GM21360 (cell line): ENCODE measurements around the gene TOM1L2.
"Not testable (repeated sequence)": the region's sequence is repeated elsewhere in the genome, so short reads cannot be mapped to it uniquely, and the experiment has no call there.

Experiments used
- ATAC-seq: cut with Tn5 transposase; IDR thresholded peaks from one replicate; pipeline ENCODE4 v1.9.1; 2021; ENCODE audit warnings: mild to moderate bottlenecking, moderate library complexity; ENCODE audit not compliant: unreplicated experiment

TOM1L2 gene

DNA sequence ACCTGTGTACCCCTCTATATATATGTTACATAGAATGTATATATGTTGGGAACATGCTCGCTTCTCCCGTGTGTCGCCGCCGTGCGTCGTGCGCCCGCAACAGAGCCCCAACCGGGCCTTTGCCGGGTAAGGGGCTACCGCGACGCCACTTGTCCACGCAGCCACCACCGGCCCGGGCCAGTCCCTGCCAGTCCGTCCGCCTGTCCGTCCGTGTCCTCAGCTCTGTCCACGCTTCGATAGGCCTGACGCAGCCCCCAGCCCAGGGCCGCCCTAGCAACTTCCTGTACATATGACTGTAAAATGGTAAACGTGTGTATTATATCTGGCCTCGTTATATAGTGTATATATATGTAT lies 161.3 kb downstream of the TOM1L2 start:
- no peak for ATAC-seq

DNA sequence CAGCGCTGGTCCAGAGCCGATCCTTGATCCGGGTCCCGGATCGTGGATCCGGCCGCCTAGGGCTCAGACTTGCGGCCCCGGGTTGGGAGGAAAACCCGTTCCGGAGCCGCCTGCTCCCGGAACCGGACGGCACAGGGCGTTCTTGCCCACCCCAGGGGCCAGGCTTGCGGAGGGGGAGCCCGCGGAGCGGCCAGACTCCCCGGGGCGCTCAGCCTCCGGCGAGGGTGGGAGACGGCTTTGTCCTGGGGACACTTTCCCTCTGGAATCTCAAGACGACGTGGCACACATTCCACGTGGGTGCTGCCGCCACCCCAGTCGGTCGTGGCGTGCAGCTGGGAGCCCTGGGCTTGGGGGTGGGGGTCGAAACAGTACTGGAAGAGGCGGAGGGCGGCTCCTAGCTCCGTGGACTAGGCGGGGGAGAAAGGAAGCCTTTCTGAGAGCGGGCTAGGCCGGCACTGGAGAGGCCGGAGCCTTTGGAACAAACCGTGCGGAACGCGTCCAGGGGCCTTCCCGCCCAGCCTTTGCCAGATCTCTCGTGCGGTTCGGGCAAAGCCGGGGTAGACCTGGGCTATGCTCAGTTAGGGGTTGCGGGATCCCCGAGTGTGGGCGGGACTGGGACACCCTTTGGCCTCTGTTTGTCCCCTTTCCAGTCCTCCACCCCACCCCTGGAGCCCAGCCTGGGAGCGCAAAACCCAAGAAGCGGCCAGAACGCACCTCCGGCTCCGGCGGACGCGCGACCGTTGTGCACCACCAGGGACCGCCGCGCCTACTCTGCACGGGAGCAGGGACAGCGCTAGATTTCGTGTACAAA lies 161.9 kb downstream of the TOM1L2 start:
- no peak for ATAC-seq

DNA sequence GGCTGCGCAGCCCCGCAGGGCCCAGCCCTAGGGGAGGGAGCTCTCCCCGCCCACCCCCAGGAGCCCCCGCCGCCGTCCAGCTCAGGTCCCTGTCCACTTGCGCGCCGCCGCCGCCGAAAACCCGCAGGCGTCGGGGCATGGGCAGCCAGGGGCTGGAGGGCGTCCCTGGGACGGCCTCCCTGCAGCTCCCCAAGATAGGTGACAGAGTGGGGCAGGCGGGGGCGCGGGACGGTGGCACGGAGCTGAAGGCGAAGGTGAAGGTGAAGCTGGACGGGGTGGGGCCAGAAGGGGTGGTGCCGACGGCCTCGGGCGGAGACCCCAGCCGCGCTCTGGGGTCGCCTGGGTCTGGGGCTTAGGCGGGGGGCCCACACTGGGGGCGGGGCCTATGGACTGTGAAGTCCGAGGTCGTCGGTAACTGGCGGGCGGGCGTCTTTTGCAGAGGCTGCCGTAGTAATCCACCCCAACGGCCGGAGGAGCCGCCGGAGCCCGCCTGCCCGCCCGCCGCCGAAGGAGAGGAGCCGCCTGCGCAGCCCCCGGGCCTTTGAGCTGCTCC lies 162.6 kb downstream of the TOM1L2 start:
- no peak for ATAC-seq

DNA sequence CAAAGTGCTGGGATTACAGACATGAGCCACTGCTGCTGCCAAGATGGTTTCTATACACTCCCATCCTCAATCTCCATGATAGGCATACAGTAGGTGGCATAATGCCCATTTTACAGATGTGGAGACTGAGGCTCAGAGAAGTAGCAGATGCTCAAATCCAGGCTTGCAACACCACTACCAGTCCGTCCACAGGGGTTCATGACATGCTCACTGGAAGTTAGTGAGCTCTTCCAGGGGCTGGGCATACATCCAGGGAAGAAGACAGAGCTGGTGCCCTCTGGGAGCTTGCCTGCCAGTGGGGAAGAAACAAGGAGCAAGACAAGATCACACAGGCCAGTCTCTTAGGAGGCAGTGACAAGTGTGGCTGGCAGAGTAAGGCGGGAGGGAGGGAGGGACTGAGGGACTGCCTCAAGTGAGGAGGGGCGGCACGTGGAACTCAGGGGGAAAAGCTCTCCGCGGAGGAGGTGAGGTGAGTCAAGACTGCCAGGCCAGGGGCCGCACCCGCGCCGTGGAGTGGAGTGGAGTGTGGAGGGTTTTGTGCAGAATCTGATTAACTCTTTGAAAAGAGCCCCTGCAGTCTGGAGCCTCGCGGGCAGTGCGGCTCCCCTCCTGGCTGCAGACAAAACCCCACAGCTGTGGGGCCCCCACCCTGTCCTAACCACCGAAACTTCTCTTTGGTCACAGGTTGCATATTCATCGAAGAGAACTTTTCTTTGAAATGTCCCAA lies 163.3 kb downstream of the TOM1L2 start:
- ATAC-seq, result no peak

DNA sequence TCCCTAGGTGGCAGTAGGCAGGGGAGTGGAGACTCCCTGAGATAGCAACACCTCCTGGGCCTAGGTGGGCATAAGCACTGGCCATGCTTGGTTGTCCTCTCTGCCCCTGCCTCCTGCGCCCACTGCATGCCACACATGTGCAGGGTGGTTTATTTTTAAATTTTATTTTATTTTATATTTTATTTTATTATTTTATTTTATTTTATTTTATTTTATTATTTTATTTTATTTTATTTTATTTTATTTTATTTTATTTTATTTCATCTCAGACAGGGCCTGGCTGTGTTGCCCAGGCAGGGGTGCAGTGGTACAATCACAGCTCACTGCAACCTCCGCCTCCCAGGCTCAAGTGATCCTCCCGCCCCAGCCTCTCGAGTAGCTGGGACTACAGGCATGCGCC lies 164.0 kb downstream of the TOM1L2 start:
- not testable (repeated sequence) for ATAC-seq

DNA sequence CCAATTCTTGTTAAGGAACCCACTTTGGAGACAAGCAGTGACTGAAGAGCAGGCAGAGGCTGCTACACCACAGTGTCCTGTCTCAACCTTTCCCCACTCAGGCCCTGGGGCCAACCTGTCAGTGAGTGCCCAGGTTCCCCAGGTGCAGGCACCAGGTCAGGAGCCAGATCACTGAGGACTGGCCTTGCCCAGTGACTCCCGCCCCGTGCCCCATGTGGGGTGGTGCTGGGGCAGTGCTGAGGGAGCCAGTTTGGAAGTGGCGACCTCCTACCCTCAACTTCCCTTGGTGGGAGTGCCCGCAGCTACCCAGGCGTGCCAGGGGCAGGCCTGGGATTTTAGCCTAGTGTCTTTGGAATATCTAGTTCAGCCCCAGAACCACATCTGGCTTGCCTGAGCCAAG lies 164.8 kb downstream of the TOM1L2 start:
- ATAC-seq, result no peak

DNA sequence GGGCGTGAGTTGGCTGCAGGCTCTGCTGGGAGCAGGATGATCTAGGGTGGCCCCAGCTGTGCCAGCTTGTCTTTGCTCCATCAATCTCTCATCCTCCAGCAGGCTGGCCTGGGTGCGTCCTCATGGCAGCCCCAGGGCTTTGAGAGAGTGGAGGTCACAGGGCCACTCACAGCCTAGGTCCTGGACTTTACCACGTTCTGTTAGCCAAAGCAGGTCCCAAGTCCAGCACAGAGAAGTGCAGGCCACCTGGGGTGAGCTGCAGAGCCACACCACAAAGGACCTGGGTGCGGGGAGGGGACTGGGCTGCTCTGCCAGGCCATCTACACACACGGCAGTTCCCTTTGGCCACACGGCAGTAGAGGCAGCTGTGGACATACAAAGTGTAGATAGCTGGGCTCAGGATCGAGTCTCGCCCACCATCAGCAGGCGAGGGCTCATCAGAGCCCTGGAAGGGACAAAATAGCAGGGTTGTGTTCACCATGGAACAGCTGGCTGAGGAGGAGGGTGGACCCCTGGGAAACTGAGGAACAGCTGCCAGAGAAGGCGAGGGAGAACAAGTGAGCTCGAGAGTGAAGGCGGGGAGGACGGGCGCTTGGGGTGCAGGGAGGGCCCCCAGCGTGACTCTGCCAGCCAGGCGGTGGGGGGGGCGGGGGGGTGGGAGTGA lies 165.5 kb downstream of the TOM1L2 start:
- no peak for ATAC-seq

DNA sequence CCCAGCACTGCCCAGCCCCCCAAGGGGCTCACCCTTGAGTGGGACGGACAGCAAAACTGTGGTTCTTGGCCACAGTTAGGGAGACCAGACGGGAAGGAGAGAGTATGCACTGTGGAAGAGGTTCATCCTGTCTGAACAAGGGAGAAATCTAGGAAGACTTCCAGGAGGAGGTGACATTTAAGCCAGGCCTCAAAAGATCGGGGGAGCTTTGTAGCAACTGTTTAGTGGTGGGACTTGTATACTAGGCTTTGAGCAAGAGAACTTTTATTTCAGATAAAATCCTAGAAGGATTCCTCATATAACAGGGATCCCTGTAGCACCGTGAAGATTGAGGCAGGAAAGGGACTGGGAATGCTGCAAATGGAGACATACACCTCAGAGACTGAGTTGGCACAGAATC lies 166.2 kb downstream of the TOM1L2 start:
- no peak for ATAC-seq

DNA sequence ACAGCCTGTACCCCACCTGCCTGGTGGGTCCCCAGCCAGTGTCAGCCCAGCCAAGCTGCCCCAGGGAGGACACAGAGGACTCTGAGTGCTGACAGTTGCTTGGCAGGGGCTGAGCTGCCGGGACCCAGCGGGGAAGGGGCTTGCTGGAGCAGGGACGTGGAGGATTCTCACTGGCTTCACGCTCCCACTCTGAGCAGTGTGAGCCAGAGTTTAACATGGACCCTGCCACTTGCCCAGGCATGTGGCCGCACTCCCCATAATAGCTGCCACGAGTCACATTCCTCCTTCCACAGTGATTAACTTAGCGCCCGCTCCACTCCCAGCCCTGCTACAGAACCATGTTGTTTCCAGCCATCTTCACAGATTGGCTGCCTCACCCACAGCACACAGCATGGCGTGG lies 166.6 kb downstream of the TOM1L2 start:
- no peak for ATAC-seq

DNA sequence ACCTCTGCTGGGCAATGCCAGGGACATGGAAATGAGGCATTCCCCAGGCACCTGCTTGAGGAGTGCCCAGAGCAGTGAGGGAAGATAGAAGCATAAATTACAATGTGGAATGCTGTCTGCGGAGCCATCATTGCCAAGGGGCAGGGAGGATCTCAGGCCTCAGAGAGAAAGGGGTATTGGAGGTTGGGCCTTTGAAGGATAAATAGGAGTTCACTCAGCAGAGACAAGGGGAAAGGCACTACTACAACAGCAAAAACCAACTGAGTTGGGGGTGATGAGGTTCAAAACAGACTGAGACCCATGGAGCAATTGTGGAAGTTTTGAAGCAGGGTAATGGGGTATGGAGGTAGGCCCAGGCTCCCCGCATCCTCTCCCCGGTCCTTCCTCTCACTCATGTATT lies 168.2 kb downstream of the TOM1L2 start:
- ATAC-seq, result no peak

DNA sequence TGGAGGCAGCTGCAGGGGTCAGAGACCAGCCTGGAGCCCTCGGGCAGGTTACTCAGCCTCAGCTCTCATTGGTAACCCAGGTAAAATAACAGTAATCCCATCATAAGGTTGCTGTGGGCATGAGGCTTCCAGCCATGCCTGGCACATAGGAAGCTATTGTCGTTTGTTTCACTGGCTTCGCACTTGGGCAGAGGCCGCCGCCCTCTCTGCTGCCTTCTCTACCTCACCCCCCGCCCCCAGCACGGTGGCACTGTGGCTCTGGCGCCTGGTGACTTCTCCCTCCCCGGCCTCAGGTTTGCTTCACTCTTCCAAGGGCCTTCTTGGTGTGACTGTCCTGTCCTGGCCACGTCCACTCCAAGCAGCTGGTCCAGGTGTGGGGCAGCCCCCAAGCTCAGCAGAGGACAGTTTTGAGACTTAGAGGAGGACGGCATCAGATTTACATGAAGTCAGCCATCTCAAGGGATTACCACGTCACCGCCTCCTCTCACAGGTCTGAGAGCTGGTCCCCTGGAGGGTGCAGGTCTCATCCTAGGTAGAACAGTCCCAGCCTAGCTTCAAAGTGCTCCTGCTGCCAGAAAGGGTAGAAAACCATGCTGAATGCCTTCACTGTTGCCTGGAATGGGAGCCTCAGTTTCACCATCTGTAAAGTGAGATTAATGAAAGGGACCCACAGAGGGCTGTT lies 170.3 kb downstream of the TOM1L2 start:
- no peak for ATAC-seq

DNA sequence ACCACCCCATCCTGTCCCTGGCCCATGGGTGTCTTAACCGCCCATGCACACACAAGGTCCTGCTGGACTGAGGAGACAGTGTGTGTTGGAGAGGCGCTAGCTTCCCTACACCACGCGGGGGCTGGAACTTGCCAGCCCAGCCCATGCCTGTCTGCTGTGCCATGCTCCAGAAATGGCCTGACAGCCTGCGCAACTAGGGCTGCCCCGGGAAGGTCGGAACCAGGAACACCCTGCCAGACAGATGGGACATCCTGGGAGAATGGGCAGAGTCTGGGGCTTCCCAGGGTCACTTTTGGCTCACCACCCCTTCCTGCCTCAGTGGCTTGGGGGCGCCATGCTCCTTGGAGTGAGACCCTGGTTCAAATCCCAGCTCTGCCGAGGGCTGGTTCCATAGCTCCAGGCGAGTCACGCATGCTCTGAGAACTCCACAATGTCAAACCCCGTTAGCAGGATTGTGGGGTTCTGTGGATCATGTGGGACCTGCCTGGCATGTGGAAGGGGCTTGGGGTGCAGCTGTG lies 171.6 kb downstream of the TOM1L2 start:
- no peak for ATAC-seq

DNA sequence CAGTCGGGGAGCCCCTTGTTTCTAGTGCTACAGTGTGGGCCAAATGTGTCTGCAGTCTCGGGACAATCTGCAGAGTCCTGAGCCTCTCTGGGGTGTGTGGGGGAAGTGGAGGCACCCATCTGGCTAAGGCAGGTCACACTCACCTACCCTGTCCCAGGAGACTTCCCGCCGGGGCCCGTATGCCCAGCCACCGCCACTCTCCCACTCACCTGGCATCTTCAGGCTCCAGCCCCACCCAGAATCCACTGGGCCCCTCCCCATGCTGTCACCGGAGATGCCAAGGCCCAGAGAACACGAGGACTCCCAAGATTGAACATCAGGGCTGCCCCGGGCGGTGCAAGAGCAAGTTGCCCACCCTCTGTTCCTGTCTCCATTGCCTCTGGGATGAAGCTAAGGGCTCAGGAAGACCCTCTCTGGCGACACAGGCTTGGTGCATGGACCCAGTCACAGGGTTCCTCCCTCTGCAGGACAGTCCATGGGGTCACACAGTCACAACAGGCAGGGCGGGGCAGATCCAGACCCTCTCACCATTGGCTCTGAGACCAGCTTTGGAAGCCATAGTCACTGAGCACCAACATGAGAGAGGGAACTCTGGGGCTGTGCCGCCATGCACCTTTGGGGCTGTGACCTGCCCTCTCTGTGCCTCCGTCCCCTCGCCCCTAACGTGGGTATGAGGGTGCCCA lies 173.5 kb downstream of the TOM1L2 start:
- ATAC-seq, result no peak

DNA sequence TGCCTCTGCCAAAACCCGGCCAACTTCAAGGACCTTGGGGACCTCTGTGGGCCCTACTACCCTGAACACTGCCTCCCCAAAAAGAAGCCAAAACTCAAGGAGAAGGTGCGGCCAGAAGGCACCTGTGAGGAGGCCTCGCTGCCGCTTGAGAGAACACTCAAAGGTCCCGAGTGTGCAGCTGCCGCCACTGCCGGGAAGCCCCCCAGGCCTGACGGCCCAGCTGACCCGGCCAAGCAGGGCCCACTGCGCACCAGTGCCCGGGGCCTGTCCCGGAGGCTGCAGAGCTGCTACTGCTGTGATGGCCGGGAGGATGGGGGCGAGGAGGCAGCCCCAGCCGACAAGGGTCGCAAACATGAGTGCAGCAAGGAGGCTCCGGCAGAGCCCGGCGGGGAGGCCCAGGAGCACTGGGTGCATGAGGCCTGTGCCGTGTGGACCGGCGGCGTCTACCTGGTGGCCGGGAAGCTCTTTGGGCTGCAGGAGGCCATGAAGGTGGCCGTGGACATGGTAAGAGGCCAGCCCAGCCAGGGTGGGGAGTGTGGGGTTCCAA lies 174.1 kb downstream of the TOM1L2 start:
- ATAC-seq, result no peak

DNA sequence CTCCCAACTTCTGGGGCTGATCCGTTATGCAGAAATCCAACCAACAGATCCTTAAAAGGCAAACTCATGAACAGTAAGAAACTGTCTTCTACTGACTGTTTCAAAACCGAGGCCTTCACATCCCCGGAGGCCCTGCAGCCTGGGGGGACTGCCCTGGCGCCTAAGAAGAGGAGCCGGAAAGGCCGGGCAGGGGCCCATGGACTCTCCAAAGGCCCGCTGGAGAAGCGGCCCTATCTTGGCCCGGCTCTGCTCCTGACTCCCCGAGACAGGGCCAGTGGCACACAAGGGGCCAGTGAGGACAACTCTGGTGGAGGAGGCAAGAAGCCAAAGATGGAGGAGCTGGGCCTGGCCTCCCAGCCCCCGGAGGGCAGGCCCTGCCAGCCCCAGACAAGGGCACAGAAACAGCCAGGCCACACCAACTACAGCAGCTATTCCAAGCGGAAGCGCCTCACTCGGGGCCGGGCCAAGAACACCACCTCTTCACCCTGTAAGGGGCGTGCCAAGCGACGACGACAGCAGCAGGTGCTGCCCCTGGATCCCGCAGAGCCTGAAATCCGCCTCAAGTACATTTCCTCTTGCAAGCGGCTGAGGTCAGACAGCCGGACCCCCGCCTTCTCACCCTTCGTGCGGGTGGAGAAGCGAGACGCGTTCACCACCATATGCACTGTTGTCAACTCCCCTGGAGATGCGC lies 174.9 kb downstream of the TOM1L2 start:
- no peak for ATAC-seq

DNA sequence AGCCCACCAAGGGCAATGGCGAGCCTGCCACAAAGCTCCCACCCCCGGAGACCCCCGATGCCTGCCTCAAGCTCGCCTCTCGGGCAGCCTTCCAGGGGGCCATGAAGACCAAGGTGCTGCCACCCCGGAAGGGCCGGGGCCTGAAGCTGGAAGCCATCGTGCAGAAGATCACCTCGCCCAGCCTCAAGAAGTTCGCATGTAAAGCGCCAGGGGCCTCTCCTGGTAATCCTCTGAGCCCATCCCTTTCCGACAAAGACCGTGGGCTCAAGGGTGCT lies 175.5 kb downstream of the TOM1L2 start:
- no peak for ATAC-seq

DNA sequence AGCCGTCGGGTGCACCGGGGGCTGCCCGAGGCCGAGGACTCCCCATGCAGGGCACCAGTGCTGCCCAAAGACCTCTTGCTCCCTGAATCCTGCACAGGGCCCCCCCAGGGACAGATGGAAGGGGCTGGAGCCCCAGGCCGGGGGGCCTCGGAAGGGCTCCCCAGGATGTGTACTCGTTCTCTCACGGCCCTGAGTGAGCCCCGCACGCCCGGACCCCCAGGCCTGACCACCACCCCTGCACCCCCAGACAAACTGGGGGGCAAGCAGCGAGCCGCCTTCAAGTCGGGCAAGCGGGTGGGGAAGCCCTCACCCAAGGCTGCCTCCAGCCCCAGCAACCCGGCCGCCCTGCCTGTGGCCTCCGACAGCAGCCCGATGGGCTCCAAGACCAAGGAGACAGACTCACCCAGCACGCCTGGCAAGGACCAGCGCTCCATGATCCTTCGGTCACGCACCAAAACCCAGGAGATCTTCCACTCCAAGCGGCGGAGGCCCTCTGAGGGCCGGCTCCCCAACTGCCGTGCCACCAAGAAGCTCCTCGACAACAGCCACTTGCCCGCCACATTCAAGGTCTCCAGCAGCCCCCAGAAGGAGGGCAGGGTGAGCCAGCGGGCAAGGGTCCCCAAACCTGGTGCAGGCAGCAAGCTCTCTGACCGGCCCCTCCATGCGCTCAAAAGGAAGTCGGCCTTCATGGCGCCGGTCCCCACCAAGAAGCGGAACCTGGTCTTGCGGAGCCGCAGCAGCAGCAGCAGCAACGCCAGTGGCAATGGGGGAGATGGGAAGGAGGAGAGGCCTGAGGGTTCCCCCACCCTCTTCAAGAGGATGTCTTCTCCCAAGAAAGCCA lies 176.0 kb downstream of the TOM1L2 start:
- no peak for ATAC-seq

DNA sequence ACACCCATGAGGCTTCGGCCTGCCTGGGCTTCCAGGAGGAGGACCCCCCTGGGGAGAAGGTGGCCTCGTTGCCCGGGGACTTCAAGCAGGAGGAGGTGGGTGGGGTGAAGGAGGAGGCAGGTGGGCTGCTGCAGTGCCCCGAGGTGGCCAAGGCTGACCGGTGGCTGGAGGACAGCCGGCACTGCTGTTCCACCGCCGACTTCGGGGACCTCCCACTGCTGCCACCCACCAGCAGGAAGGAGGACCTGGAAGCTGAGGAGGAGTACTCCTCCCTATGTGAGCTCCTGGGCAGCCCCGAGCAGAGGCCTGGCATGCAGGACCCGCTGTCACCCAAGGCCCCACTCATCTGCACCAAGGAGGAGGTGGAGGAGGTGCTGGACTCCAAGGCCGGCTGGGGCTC lies 176.9 kb downstream of the TOM1L2 start:
- no peak for ATAC-seq

DNA sequence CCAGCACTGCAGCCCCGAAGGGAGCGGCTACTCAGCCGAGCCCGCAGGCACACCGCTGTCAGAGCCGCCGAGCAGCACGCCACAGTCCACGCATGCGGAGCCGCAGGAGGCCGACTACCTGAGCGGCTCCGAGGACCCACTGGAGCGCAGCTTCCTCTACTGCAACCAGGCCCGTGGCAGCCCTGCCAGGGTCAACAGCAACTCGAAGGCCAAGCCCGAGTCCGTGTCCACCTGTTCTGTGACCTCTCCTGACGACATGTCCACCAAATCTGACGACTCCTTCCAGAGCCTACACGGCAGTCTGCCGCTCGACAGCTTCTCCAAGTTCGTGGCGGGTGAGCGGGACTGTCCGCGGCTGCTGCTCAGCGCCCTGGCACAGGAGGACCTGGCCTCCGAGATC lies 177.8 kb downstream of the TOM1L2 start:
- ATAC-seq, result no peak
